Neuronal stem cell (in vitro differentiated cells): ENCODE results near the gene CAMKK2.

Experiments
- DNase-seq: peaks from one replicate; pipeline ENCODE4 v3.0.0-alpha.2; 2013; ENCODE audit warnings: low spot score
- H2AFZ ChIP-seq: one replicate; pipeline ENCODE4 v1.6.1; 2013; ENCODE audit warnings: mild to moderate bottlenecking, low read length, inconsistent platforms
- H2AK5ac ChIP-seq: 2 replicates; pipeline ENCODE4 v1.6.1; 2013; ENCODE audit warnings: low read depth, mild to moderate bottlenecking, inconsistent platforms, low read length, moderate library complexity, mixed read lengths
- H2BK120ac ChIP-seq: 2 replicates; pipeline ENCODE4 v1.6.1; 2013; ENCODE audit warnings: low read depth, mild to moderate bottlenecking, inconsistent platforms, low read length, moderate library complexity, mixed read lengths
- H2BK12ac ChIP-seq: one replicate; pipeline ENCODE4 v1.6.1; 2013; ENCODE audit warnings: low read length, inconsistent platforms
- H2BK15ac ChIP-seq: 2 replicates; pipeline ENCODE4 v1.6.1; 2013; ENCODE audit warnings: mild to moderate bottlenecking, low read length, inconsistent platforms, mixed read lengths
- H2BK5ac ChIP-seq: one replicate; pipeline ENCODE4 v1.6.1; 2013; ENCODE audit warnings: inconsistent platforms, mild to moderate bottlenecking, low read length, moderate library complexity
- H3K14ac ChIP-seq: one replicate; pipeline ENCODE4 v1.6.1; 2013; ENCODE audit warnings: low read length, inconsistent platforms
- H3K18ac ChIP-seq: 2 replicates; pipeline ENCODE4 v1.6.1; 2013; ENCODE audit warnings: low read length, inconsistent platforms
- H3K23ac ChIP-seq: 2 replicates; pipeline ENCODE4 v1.6.1; 2013; ENCODE audit warnings: low read depth, mild to moderate bottlenecking, mixed read lengths, low read length, inconsistent platforms; ENCODE audit not compliant: poor library complexity
- H3K27ac ChIP-seq: replicated peaks from 3 replicates; pipeline ENCODE4 v1.5.1; 2013; ENCODE audit warnings: low read length, inconsistent platforms
- H3K27me3 ChIP-seq, 3 experiments: 2 replicates each; pipeline ENCODE4 v1.6.1; 2013; ENCODE audit warnings: low read length in 3 of 3, mild to moderate bottlenecking in 2 of 3, inconsistent platforms in 1 of 3, low read depth in 1 of 3, mixed read lengths in 1 of 3, moderate library complexity in 1 of 3; ENCODE audit not compliant: control insufficient read depth in 3 of 3, insufficient read depth in 3 of 3
- H3K36me3 ChIP-seq, 2 donors: replicated peaks in 1 of 2; 2 replicates each; pipeline ENCODE4 v1.6.1; 2013; ENCODE audit warnings: low read length in 2 of 2; ENCODE audit not compliant: control insufficient read depth in 2 of 2, insufficient read depth in 2 of 2
- H3K4ac ChIP-seq: 2 replicates; pipeline ENCODE4 v1.6.1; 2013; ENCODE audit warnings: inconsistent platforms, mild to moderate bottlenecking, low read length, moderate library complexity
- H3K4me1 ChIP-seq, 2 donors: 1 replicate in 1 of 2; 2 replicates in 1 of 2; pipeline ENCODE4 v1.6.1; 2013; ENCODE audit warnings: low read length in 2 of 2, low read depth in 1 of 2; ENCODE audit not compliant: control insufficient read depth in 2 of 2, insufficient read depth in 1 of 2
- H3K4me2 ChIP-seq: one replicate; pipeline ENCODE4 v1.6.1; 2013; ENCODE audit warnings: mild to moderate bottlenecking, low read length, inconsistent platforms; ENCODE audit not compliant: insufficient read depth, poor library complexity, severe bottlenecking
- H3K4me3 ChIP-seq, 2 donors: 2 replicates each; pipeline ENCODE4 v1.5.1; 2013; ENCODE audit warnings: low read length in 2 of 2, mild to moderate bottlenecking in 2 of 2, inconsistent platforms in 1 of 2, moderate library complexity in 1 of 2
- H3K79me1 ChIP-seq: one replicate; pipeline ENCODE4 v1.6.1; 2013; ENCODE audit warnings: low read depth, mild to moderate bottlenecking, inconsistent platforms, low read length, moderate library complexity
- H3K9ac ChIP-seq: one replicate; pipeline ENCODE4 v1.6.1; 2013; ENCODE audit warnings: mild to moderate bottlenecking, low read depth, low read length, inconsistent platforms; ENCODE audit not compliant: poor library complexity
- H3K9me3 ChIP-seq, 2 donors: replicated peaks in 1 of 2; 2 replicates each; pipeline versions ENCODE3 to v1.6.1; 2013; ENCODE audit warnings: low read length in 2 of 2, mild to moderate bottlenecking in 2 of 2, inconsistent platforms in 1 of 2, low read depth in 1 of 2, mixed read lengths in 1 of 2, moderate library complexity in 1 of 2; ENCODE audit not compliant: control insufficient read depth in 2 of 2, insufficient read depth in 1 of 2
- H4K8ac ChIP-seq: one replicate; pipeline ENCODE4 v1.6.1; 2013; ENCODE audit warnings: low read depth, mild to moderate bottlenecking, inconsistent platforms, low read length, moderate library complexity
- H4K91ac ChIP-seq: one replicate; pipeline ENCODE4 v1.6.1; 2013; ENCODE audit warnings: low read length, low read depth, mild to moderate bottlenecking, inconsistent platforms; ENCODE audit not compliant: poor library complexity
- WGBS, 2 donors: extraction: QIAGEN DNeasy Blood & Tissue Kit; methylation state at CpG; one replicate each; pipeline ENCODE4 v1.1.7; 2013; ENCODE audit warnings: missing lambda C conversion rate in 2 of 2, mixed read lengths in 1 of 2; ENCODE audit not compliant: insufficient read length in 2 of 2, insufficient replicate concordance in 1 of 2; ENCODE audit errors: extremely low coverage in 2 of 2; 5-methylcytosine and 5-hydroxymethylcytosine counted together

CAMKK2 gene

GRCh38 chr12:121246893-121247557 lies 49.5 kb downstream of the CAMKK2 start:
- no peak overlapping the region for H2BK15ac ChIP-seq
- no CpG with 5 or more reads among the region's 16 CpGs for WGBS, 2 donors
- H3K9ac ChIP-seq: no peak overlapping the region
- no peak overlapping the region for H2AFZ ChIP-seq
- H3K4me2 ChIP-seq: no peak overlapping the region
- peak overlapping the region in 1 of 2 donors; percentile 11 for H3K4me3 ChIP-seq
- H2AK5ac ChIP-seq: no peak overlapping the region
- no peak overlapping the region for H2BK5ac ChIP-seq
- H3K18ac ChIP-seq: no peak overlapping the region
- H4K8ac ChIP-seq: no peak overlapping the region
- H3K36me3 ChIP-seq: peaks cover 49 to 70% of the 10 kb centered on the region in 2 donors
- H3K9me3 ChIP-seq: no peaks in the 10 kb centered on the region
- H3K14ac ChIP-seq: no peak overlapping the region
- no peak overlapping the region for H2BK12ac ChIP-seq
- no peaks in the 10 kb centered on the region for H3K27me3 ChIP-seq
- DNase-seq: no peak
- peak overlapping the region; percentile 36 for H3K23ac ChIP-seq
- H3K4me1 ChIP-seq: no peaks in the 10 kb centered on the region
- H4K91ac ChIP-seq: no peak overlapping the region
- H3K79me1 ChIP-seq: no peaks in the 10 kb centered on the region
- H2BK120ac ChIP-seq: no peak overlapping the region
- H3K27ac ChIP-seq: no peak overlapping the region
- no peak overlapping the region for H3K4ac ChIP-seq

DNA sequence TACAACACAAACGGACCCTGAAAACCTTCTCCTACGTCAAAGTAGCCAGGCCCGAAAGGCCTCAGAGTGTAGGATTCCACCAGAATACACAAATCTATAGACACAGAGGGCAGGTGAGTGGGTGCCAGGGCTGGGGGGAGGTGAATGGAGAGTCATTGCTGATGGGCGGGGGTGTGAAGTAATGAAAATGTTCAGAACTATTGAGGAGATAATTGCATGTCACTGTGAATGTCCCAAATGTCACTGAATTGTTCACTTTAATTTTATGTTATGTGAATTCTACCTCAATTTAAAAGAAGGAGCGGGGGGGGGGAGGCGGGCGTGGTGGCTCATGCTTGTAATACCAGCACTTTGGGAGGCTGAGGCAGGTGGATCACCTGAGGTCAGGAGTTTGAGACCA lies 50.6 kb downstream of the CAMKK2 start:
- H2AK5ac ChIP-seq: no peak overlapping the region
- H3K4me1 ChIP-seq: peaks cover 0 to 3% of the 10 kb centered on the region in 2 donors
- H4K8ac ChIP-seq: no peak overlapping the region
- H2BK120ac ChIP-seq: no peak overlapping the region
- no peak for DNase-seq
- H3K14ac ChIP-seq: no peak overlapping the region
- WGBS, 2 donors: no CpG with 5 or more reads among the region's 7 CpGs
- H3K9me3 ChIP-seq: no peaks in the 10 kb centered on the region
- H2BK5ac ChIP-seq: no peak overlapping the region
- H3K18ac ChIP-seq: no peak overlapping the region
- H3K4me3 ChIP-seq: no peak overlapping the region
- H3K4me2 ChIP-seq: no peak overlapping the region
- H4K91ac ChIP-seq: no peak overlapping the region
- no peak overlapping the region for H3K27ac ChIP-seq
- no peak overlapping the region for H3K9ac ChIP-seq
- no peak overlapping the region for H2BK12ac ChIP-seq
- no peaks in the 10 kb centered on the region for H3K27me3 ChIP-seq
- H2BK15ac ChIP-seq: no peak overlapping the region
- no peak overlapping the region for H3K4ac ChIP-seq
- H2AFZ ChIP-seq: no peak overlapping the region
- H3K23ac ChIP-seq: no peak overlapping the region
- peaks cover 51 to 59% of the 10 kb centered on the region in 2 donors for H3K36me3 ChIP-seq
- no peaks in the 10 kb centered on the region for H3K79me1 ChIP-seq

GRCh38 chr12:121245031-121245430 lies 51.5 kb downstream of the CAMKK2 start:
- Histone ChIP-seq H2AFZ (no peak overlapping the region), H2BK5ac (no peak overlapping the region), H3K4me3 (no peak overlapping the region), H3K9me3 (no peaks in the 10 kb centered on the region), H4K91ac (no peak overlapping the region), H3K4me1 (peaks cover 3% of the 10 kb centered on the region in 2 donors), H2BK120ac (no peak overlapping the region), H3K4ac (no peak overlapping the region), H2BK15ac (no peak overlapping the region), H2BK12ac (no peak overlapping the region), H4K8ac (no peak overlapping the region), H3K23ac (no peak overlapping the region), H3K4me2 (no peak overlapping the region), H3K27ac (no peak overlapping the region), H3K27me3 (no peaks in the 10 kb centered on the region), H3K14ac (no peak overlapping the region), H2AK5ac (no peak overlapping the region), H3K9ac (no peak overlapping the region), H3K79me1 (no peaks in the 10 kb centered on the region), H3K18ac (no peak overlapping the region), H3K36me3 (peaks cover 45 to 58% of the 10 kb centered on the region in 2 donors)
- whole genome bisulfite sequencing, 2 donors: no CpG with 5 or more reads among the region's 14 CpGs
- no peak for DNase-seq

DNA sequence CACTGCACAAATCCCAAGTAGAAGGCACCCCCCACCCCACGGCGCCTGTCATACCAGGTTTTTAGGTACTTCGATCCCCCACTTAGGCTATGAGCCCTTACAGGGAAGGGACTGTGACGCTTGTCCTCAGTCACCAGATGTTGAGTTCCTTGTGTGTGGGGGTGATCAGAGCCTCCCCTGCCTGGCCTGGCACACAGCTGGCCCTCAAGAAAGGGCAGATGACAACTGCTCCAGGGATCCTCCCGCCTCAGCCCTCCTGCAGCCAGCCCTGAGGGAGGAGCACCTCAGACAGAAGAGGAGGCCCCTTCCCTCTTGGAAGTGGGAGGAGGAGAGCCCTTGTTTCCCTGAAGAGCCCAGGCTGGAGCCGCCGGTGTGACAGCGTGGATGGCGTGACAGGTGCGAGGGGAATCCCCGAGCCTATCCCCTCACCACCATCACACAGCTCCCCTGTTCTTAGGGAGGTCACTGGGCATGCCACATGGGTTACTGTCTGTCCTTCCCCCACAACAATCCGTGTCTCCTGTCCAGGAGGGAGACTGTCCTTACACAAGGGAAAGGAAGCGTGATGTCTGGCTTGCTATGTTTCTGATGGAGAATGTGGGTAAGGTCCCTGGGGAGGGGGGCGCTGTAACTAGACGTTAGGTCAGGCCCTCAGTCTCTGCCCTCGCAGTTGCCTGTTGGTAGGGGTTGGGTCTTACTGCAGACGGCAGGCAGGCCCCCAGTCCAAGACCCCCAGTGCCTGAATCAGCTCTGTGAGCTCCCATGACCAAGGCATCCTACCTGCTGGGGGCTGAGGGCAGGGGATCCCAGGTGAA lies 55.1 kb downstream of the CAMKK2 start:
- no peak overlapping the region for H2BK12ac ChIP-seq
- no peaks in the 10 kb centered on the region for H3K79me1 ChIP-seq
- no peak overlapping the region for H3K4ac ChIP-seq
- no peak overlapping the region for H3K4me2 ChIP-seq
- no peak overlapping the region for H2AK5ac ChIP-seq
- no peaks in the 10 kb centered on the region for H3K27me3 ChIP-seq
- H3K9me3 ChIP-seq: no peaks in the 10 kb centered on the region
- H2BK5ac ChIP-seq: no peak overlapping the region
- WGBS, 2 donors: no CpG with 5 or more reads among the region's 17 CpGs
- H3K36me3 ChIP-seq: peaks cover 21 to 52% of the 10 kb centered on the region in 2 donors
- no peak overlapping the region for H2AFZ ChIP-seq
- H3K4me3 ChIP-seq: no peak overlapping the region
- H3K4me1 ChIP-seq: peaks cover 10 to 18% of the 10 kb centered on the region in 2 donors
- H3K9ac ChIP-seq: peak overlapping the region; percentile 27
- peak overlapping the region; percentile 62 for H3K23ac ChIP-seq
- H2BK15ac ChIP-seq: no peak overlapping the region
- H3K18ac ChIP-seq: no peak overlapping the region
- DNase-seq: no peak
- peak overlapping the region; percentile 6 for H3K27ac ChIP-seq
- H3K14ac ChIP-seq: no peak overlapping the region
- H4K8ac ChIP-seq: no peak overlapping the region
- H4K91ac ChIP-seq: no peak overlapping the region
- H2BK120ac ChIP-seq: no peak overlapping the region
